Measurements from ENCODE around the gene AGBL1.

The AGBL1 gene

DNA sequence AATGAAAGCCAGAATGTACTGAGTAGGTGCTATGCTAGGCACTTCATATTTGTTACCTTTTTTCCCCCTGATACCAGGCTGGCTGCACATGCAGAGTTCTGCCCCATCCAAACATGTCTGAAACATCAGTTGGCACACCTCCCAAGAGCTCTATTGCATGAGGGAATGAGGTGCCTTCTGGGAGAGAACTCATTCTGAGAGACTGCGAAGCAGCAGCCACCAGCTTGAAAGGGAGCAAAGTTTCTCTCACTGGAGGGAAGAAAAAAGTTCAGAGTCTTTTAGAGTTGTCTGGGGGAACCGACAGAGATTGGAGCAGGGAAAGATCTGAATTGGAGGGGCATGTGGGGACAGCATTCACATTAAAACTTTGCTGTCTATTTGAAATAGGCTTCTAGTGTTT lies 84.1 kb downstream of the AGBL1 start:
- DNase-seq (ENCODE audit: extremely low read depth, insufficient read length): no peak
- TF ChIP-seq, protein P1, sequence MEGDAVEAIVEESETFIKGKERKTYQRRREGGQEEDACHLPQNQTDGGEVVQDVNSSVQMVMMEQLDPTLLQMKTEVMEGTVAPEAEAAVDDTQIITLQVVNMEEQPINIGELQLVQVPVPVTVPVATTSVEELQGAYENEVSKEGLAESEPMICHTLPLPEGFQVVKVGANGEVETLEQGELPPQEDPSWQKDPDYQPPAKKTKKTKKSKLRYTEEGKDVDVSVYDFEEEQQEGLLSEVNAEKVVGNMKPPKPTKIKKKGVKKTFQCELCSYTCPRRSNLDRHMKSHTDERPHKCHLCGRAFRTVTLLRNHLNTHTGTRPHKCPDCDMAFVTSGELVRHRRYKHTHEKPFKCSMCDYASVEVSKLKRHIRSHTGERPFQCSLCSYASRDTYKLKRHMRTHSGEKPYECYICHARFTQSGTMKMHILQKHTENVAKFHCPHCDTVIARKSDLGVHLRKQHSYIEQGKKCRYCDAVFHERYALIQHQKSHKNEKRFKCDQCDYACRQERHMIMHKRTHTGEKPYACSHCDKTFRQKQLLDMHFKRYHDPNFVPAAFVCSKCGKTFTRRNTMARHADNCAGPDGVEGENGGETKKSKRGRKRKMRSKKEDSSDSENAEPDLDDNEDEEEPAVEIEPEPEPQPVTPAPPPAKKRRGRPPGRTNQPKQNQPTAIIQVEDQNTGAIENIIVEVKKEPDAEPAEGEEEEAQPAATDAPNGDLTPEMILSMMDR (IDR thresholded peaks at IDR 0.05; ENCODE audit: insufficient read depth, low read length, poor library complexity, severe bottlenecking): no peak
- Histone ChIP-seq H3K27me3 (replicated peaks; ENCODE audit: control insufficient read depth, insufficient read depth, low read length) (no peaks in the 10 kb centered on the region), H3K36me3 (ENCODE audit: control insufficient read depth, insufficient read depth, low read length) (no peaks in the 10 kb centered on the region), H3K4me3 (replicated peaks; ENCODE audit: low read depth, low read length) (no peak overlapping the region)

DNA sequence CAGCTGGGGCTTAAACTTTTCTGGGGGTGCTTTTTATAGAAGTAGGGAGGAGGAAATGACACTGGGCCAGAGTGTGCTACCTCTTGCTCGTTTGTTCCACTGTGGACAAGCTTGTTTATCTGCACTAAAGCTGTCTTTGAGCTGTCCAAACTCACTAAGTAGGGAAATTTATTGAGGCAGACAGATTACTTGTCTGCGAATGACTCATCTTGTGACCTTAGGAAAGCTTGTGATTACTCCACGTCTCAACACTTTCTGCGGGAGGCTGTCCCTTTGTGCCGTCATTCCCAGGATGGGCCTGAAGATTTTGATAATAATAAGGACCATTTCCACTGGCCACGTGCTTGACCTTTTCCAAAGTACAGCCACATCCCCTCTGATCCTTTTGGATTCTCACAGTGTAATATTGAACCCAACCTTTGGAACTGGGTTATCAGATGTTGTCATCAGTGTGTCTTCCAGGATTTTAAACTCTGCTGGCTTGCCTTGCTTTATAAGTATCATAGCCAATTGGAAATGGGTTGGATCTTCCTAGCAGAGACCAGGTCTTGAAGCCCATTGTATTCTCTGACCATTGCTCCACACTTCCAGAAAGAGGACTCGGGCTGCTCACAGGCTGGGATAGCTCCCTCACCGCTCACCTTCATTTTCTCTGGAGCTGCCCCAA lies 84.7 kb downstream of the AGBL1 start:
- TF ChIP-seq, protein P1 (IDR thresholded peaks at IDR 0.05; ENCODE audit: insufficient read depth, low read length, poor library complexity, severe bottlenecking): no peak
- DNase-seq (ENCODE audit: extremely low read depth, insufficient read length): no peak
- Histone ChIP-seq H3K27me3 (replicated peaks; ENCODE audit: control insufficient read depth, insufficient read depth, low read length) (no peaks in the 10 kb centered on the region), H3K36me3 (ENCODE audit: control insufficient read depth, insufficient read depth, low read length) (no peaks in the 10 kb centered on the region), H3K4me3 (replicated peaks; ENCODE audit: low read depth, low read length) (no peak overlapping the region)

DNA sequence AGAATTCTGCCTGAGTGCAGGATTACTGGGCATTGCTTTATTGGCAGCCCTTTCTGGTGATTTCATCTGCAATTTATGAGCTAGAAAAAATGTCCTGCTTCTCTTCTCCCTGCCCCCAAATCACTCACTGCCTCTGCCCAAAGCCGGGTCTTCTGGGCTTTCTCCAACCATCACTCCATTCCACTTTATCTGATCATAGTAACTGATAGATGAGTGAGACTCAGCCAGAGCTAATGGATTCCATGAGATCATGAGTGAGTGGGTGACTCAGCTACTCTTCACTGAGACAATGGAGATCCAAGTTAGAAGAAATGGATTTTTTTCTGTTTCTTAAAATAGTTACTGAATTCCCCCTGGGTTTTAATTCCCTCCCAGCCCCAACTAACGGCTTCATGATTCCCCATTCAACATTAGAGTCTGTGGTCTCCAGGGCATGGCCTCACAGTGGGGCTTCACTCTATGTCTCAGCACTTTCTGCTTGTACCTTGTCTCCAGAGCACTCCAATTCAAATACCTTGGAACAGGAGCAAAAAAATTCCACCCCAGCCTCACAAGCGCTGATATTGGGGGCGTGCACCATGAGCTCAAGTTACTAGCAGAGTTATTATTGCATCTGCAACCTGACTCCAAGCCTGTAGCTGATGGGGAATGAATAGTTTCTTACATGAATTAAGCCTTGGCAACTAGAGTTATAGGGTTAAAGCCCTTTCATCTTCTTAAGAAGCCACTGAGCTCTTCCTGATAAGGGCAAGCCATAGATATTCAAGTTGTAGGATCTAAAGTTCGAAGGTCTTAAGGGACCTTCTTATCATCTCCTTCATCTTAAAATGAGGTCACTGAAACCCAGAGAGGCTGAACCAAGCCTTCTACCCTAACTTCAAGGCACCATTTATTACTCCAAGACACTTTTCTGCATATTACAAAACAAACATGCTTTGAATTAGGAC lies 85.9 kb downstream of the AGBL1 start:
- no peak overlapping the region for H3K4me3 ChIP-seq (replicated peaks; ENCODE audit: low read depth, low read length)
- TF ChIP-seq, protein P1 (IDR thresholded peaks at IDR 0.05; ENCODE audit: insufficient read depth, low read length, poor library complexity, severe bottlenecking): no peak
- no peaks in the 10 kb centered on the region for H3K27me3 ChIP-seq (replicated peaks; ENCODE audit: control insufficient read depth, insufficient read depth, low read length)
- no peak for DNase-seq (ENCODE audit: extremely low read depth, insufficient read length)
- no peaks in the 10 kb centered on the region for H3K36me3 ChIP-seq (ENCODE audit: control insufficient read depth, insufficient read depth, low read length)

DNA sequence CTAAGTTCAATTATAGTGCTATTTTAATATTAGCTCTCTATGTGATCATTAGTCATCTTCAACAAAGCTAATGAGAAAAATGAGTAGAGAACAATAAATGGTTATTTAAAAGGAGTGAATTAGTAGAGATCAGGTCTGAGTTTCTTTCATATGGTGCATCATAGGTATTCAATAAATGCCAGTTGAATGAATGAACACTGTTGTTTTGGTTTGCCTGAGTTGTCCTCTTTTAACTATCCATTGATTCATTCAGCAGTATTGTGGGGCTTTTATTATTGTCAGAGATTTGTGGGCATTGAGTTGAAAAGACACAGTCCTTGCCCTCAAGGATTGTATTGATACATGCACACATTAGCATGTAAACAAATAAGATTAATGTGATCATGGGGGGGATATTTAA lies 88.2 kb downstream of the AGBL1 start:
- Histone ChIP-seq H3K4me3 (replicated peaks; ENCODE audit: low read depth, low read length) (no peak overlapping the region), H3K27me3 (replicated peaks; ENCODE audit: control insufficient read depth, insufficient read depth, low read length) (no peaks in the 10 kb centered on the region), H3K36me3 (ENCODE audit: control insufficient read depth, insufficient read depth, low read length) (no peaks in the 10 kb centered on the region)
- TF ChIP-seq, protein P1 (IDR thresholded peaks at IDR 0.05; ENCODE audit: insufficient read depth, low read length, poor library complexity, severe bottlenecking): no peak
- DNase-seq (ENCODE audit: extremely low read depth, insufficient read length): no peak

DNA sequence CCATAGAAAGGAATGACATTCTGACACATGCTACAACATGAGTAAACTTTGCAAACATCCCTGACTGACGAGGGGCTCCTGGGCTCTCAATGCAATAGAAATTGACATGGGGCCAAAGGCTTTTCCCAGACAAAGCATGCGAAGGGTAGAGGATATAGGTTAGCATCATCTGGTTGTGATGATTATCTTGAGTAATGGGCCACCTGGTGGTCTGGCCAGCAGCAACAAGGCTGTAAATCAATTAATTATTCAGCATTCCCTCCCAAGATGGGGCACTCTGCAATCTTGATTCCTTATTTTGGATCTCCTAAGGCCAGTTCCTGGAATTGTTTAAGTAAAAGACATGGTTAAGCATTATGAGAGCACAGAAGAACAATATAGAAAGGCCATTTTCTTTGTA lies 99.2 kb downstream of the AGBL1 start:
- H3K4me3 ChIP-seq (replicated peaks; ENCODE audit: low read depth, low read length): no peak overlapping the region
- no peaks in the 10 kb centered on the region for H3K36me3 ChIP-seq (ENCODE audit: control insufficient read depth, insufficient read depth, low read length)
- DNase-seq (ENCODE audit: extremely low read depth, insufficient read length): no peak
- TF ChIP-seq, protein P1 (IDR thresholded peaks at IDR 0.05; ENCODE audit: insufficient read depth, low read length, poor library complexity, severe bottlenecking): no peak
- H3K27me3 ChIP-seq (replicated peaks; ENCODE audit: control insufficient read depth, insufficient read depth, low read length): no peaks in the 10 kb centered on the region
